ENCODE results near the gene TICRR.

- no peak for TF ChIP-seq CTCF (IDR thresholded peaks at IDR 0.05)
- no peak for TF ChIP-seq POLR2A (IDR thresholded peaks at IDR 0.05)
These were observed 81.0 kb downstream of the TICRR start for GRCh38 chr15:89656116-89656815.
